Measurements from ENCODE around the gene TTC34. TPM values are rescaled to one million over a fixed set of nuclear protein-coding genes. Genes with fewer than 3 reads are reported as not detected.
A peak's percentile ranks its signal among the peaks of the same experiment; 100 is the strongest.

TTC34 gene
- total RNA-seq, 1 experiment from 2014 or later, result 0.92 TPM

- Histone ChIP-seq H3K79me2 (ENCODE audit: insufficient read depth, low read length) (no peaks in the 10 kb centered on the region), H3K14ac (ENCODE audit: insufficient read depth, low read length) (no peak overlapping the region), H2BK5ac (ENCODE audit: insufficient read length, low read length) (no peak overlapping the region), H3K27ac (ENCODE audit: insufficient read length, low read depth, low read length) (no peak overlapping the region), H3T11ph (ENCODE audit: low read length) (no peak overlapping the region), H4K5ac (ENCODE audit: insufficient read length, low read depth, low read length) (no peak overlapping the region), H3K18ac (ENCODE audit: insufficient read length, low read depth, low read length) (no peak overlapping the region), H4K91ac (ENCODE audit: insufficient read length, low read depth, low read length) (no peak overlapping the region), H3K9ac (ENCODE audit: extremely low read depth, insufficient read length, low read length) (no peak overlapping the region), H3K4me2 (ENCODE audit: insufficient read depth, insufficient read length, low read length) (no peak overlapping the region), H2BK120ac (ENCODE audit: low read depth, low read length, poor library complexity, severe bottlenecking) (no peak overlapping the region), H2AK5ac (ENCODE audit: insufficient read length, low read length) (no peak overlapping the region), H3K27me3 (ENCODE audit: insufficient read depth, low read length) (no peaks in the 10 kb centered on the region), H4K8ac (replicated peaks; ENCODE audit: insufficient read length, low read depth, low read length) (peak overlapping the region; percentile 95), H3K23ac (ENCODE audit: insufficient read length, low read depth, low read length) (no peak overlapping the region), H3K4me1 (ENCODE audit: insufficient read depth, low read length) (no peaks in the 10 kb centered on the region), H2BK15ac (ENCODE audit: low read depth, low read length) (no peak overlapping the region), H3K9me3 (ENCODE audit: control insufficient read depth, low read depth, low read length) (peaks cover 82% of the 10 kb centered on the region), H4K20me1 (ENCODE audit: control insufficient read depth, insufficient read depth, insufficient read length) (no peaks in the 10 kb centered on the region), H2AFZ (ENCODE audit: low read length) (no peak overlapping the region), H3K4ac (ENCODE audit: low read depth, low read length) (no peak overlapping the region), H3K56ac (ENCODE audit: insufficient read length, low read depth, low read length) (no peak overlapping the region), H3K79me1 (ENCODE audit: insufficient read depth, low read depth, low read length, poor library complexity, severe bottlenecking) (no peaks in the 10 kb centered on the region), H2BK12ac (ENCODE audit: insufficient read length, low read depth, low read length) (no peak overlapping the region), H2BK20ac (ENCODE audit: low read depth, low read length, poor library complexity, severe bottlenecking) (no peak overlapping the region), H3K23me2 (ENCODE audit: insufficient read length, low read depth, low read length, poor library complexity, severe bottlenecking) (no peaks in the 10 kb centered on the region)
- no peak for TF ChIP-seq CTCF (conservative IDR thresholded peaks at IDR 0.05)
- Mint-ChIP-seq H3K27ac (no peak overlapping the region), H3K4me1 (no peaks in the 10 kb centered on the region), H3K9me3 (peaks cover 45 to 95% of the 10 kb centered on the region in 2 experiments), H3K27me3 (ENCODE audit: low read depth) (peaks cover 3% of the 10 kb centered on the region; the same call in 1 of the 2 replicates), H3K36me3 (ENCODE audit: insufficient read depth in 1 of 3, low read depth in 3 of 3) (peaks cover under 1 to 28% (median 5%) of the 10 kb centered on the region in 3 experiments; a peak in 5 of 7 replicates), H3K4me3 (no peak overlapping the region)
- WGBS (ENCODE audit: extremely low coverage, insufficient read length, low lambda C conversion rate), result no CpG with 5 or more reads among the region's 16 CpGs
- DNase-seq, result no peak
Observed at GRCh38 chr1:2840036-2840809, 38.7 kb upstream of the TTC34 start.

Measured in H9 (cell line).